Measurements from ENCODE around the gene ATP9B.

ATP9B gene

GRCh38 chr18:79200546-79201268, 131.5 kb downstream of the ATP9B start:
- DNase-seq: peak; percentile 46

GRCh38 chr18:79203017-79203605, 133.9 kb downstream of the ATP9B start:
- no peak for DNase-seq

- no peak for DNase-seq
Observed at GRCh38 chr18:79204889-79205807, 136.0 kb downstream of the ATP9B start.

GRCh38 chr18:79206444-79206843, 137.2 kb downstream of the ATP9B start:
- no peak for DNase-seq

GRCh38 chr18:79208906-79209305, 139.7 kb downstream of the ATP9B start:
- no peak for DNase-seq

GRCh38 chr18:79210002-79210910, 141.1 kb downstream of the ATP9B start:
- DNase-seq: no peak

GRCh38 chr18:79211844-79212243, 142.7 kb downstream of the ATP9B start:
- DNase-seq: no peak

GRCh38 chr18:79214056-79214455, 144.9 kb downstream of the ATP9B start:
- no peak for DNase-seq

GRCh38 chr18:79216176-79216575, 147.0 kb downstream of the ATP9B start:
- DNase-seq: no peak

- no peak for DNase-seq
Observed at GRCh38 chr18:79217979-79218604, 148.9 kb downstream of the ATP9B start.

- no peak for DNase-seq
Observed at GRCh38 chr18:79218605-79219190, 149.5 kb downstream of the ATP9B start.

GRCh38 chr18:79221136-79221535, 151.9 kb downstream of the ATP9B start:
- no peak for DNase-seq

GRCh38 chr18:79222790-79223189, 153.6 kb downstream of the ATP9B start:
- DNase-seq: no peak

- no peak for DNase-seq
Observed at GRCh38 chr18:79223431-79223830, 154.2 kb downstream of the ATP9B start.

- DNase-seq: no peak
Observed at GRCh38 chr18:79224381-79224780, 155.2 kb downstream of the ATP9B start.

GRCh38 chr18:79227621-79228020, 158.4 kb downstream of the ATP9B start:
- DNase-seq: no peak

GRCh38 chr18:79229431-79229830, 160.2 kb downstream of the ATP9B start:
- DNase-seq: no peak

- no peak for DNase-seq
Observed at GRCh38 chr18:79234438-79234837, 165.2 kb downstream of the ATP9B start.

GRCh38 chr18:79239631-79240030, 170.4 kb downstream of the ATP9B start:
- no peak for DNase-seq

GRCh38 chr18:79241755-79242154, 172.6 kb downstream of the ATP9B start:
- DNase-seq: no peak

GRCh38 chr18:79242246-79242645, 173.1 kb downstream of the ATP9B start:
- no peak for DNase-seq

- no peak for DNase-seq
Observed at GRCh38 chr18:79245517-79246001, 176.4 kb downstream of the ATP9B start.

All from DMS 273 treated with DMSO at 0.1 percent for 48 hours (cell line).